ENCODE data around the gene MNS1.
"Not testable (repeated sequence)": the region's sequence is repeated elsewhere in the genome, so short reads cannot be mapped to it uniquely, and the experiment has no call there.

MNS1 gene

GRCh38 chr15:56464893-56465520 is at the start of gene MNS1:
TSS of gene MNS1 (minus strand) at chr15:56465137. CDS start at chr15:56464972, 165 bp downstream.
- peak; percentile 52 for DNase-seq (ENCODE audit: low spot score)

GRCh38 chr15:56496635-56497034 is 31.7 kb upstream of the MNS1 start:
- DNase-seq (ENCODE audit: low spot score), result peak; percentile 10

- no peak for DNase-seq (ENCODE audit: low spot score)
Measured at GRCh38 chr15:56495533-56495932, 30.6 kb upstream of the MNS1 start.

GRCh38 chr15:56495053-56495452 is 30.1 kb upstream of the MNS1 start:
- no peak for DNase-seq (ENCODE audit: low spot score)

- DNase-seq (ENCODE audit: low spot score), result no peak
Measured at GRCh38 chr15:56492791-56493555, 28.0 kb upstream of the MNS1 start.

GRCh38 chr15:56492236-56492635 is 27.3 kb upstream of the MNS1 start:
- DNase-seq (ENCODE audit: low spot score), result no peak

GRCh38 chr15:56491110-56491722 is 26.3 kb upstream of the MNS1 start:
- DNase-seq (ENCODE audit: low spot score), result peak; percentile 21

GRCh38 chr15:56490461-56490860 is 25.5 kb upstream of the MNS1 start:
- DNase-seq (ENCODE audit: low spot score), result no peak

- DNase-seq (ENCODE audit: low spot score), result not testable (repeated sequence)
Measured at GRCh38 chr15:56486206-56486605, 21.3 kb upstream of the MNS1 start.

- DNase-seq (ENCODE audit: low spot score), result not testable (repeated sequence)
Measured at GRCh38 chr15:56485426-56485825, 20.5 kb upstream of the MNS1 start.

GRCh38 chr15:56484287-56484686 is 19.4 kb upstream of the MNS1 start:
- DNase-seq (ENCODE audit: low spot score), result no peak

GRCh38 chr15:56475351-56475750 is 10.4 kb upstream of the MNS1 start:
- DNase-seq (ENCODE audit: low spot score), result no peak

GRCh38 chr15:56473017-56473416 is 8.1 kb upstream of the MNS1 start:
- no peak for DNase-seq (ENCODE audit: low spot score)

- DNase-seq (ENCODE audit: low spot score), result no peak
Measured at GRCh38 chr15:56472278-56472677, 7.3 kb upstream of the MNS1 start.

GRCh38 chr15:56471440-56472069 is 6.6 kb upstream of the MNS1 start:
- no peak for DNase-seq (ENCODE audit: low spot score)

GRCh38 chr15:56469483-56469882 is 4.5 kb upstream of the MNS1 start:
- no peak for DNase-seq (ENCODE audit: low spot score)

GRCh38 chr15:56468401-56468800 is 3.5 kb upstream of the MNS1 start:
- DNase-seq (ENCODE audit: low spot score), result peak; percentile 32

GRCh38 chr15:56467616-56468015 is 2.7 kb upstream of the MNS1 start:
- DNase-seq (ENCODE audit: low spot score), result no peak

- no peak for DNase-seq (ENCODE audit: low spot score)
Measured at GRCh38 chr15:56460947-56461346, 4.0 kb downstream of the MNS1 start.

- DNase-seq (ENCODE audit: low spot score), result no peak
Measured at GRCh38 chr15:56460071-56460470, 4.9 kb downstream of the MNS1 start.

- no peak for DNase-seq (ENCODE audit: low spot score)
Measured at GRCh38 chr15:56459096-56459495, 5.8 kb downstream of the MNS1 start.

- DNase-seq (ENCODE audit: low spot score), result no peak
Measured at GRCh38 chr15:56456229-56456628, 8.7 kb downstream of the MNS1 start.

- no peak for DNase-seq (ENCODE audit: low spot score)
Measured at GRCh38 chr15:56454836-56455235, 10.1 kb downstream of the MNS1 start.
